HG02981 (cell line): ENCODE data around the gene UNC93A.
"Not testable (repeated sequence)": the region's sequence is repeated elsewhere in the genome, so short reads cannot be mapped to it uniquely, and the experiment has no call there.

Source experiments
- ATAC-seq: cut with Tn5 transposase; IDR thresholded peaks from one replicate; pipeline ENCODE4 v1.9.1; 2021; ENCODE audit warnings: mild to moderate bottlenecking, moderate library complexity; ENCODE audit not compliant: unreplicated experiment

UNC93A gene

GRCh38 chr6:167309355-167310192 lies 18.5 kb downstream of the UNC93A start:
- ATAC-seq, result not testable (repeated sequence)

GRCh38 chr6:167311286-167311685 lies 20.2 kb downstream of the UNC93A start:
- no peak for ATAC-seq

- ATAC-seq, result not testable (repeated sequence)
Observed at GRCh38 chr6:167311691-167312090, 20.6 kb downstream of the UNC93A start.

- no peak for ATAC-seq
Observed at GRCh38 chr6:167314180-167314821, 23.2 kb downstream of the UNC93A start.

GRCh38 chr6:167317172-167317571 lies 26.1 kb downstream of the UNC93A start:
- no peak for ATAC-seq

- not testable (repeated sequence) for ATAC-seq
Observed at GRCh38 chr6:167318354-167318753, 27.2 kb downstream of the UNC93A start.

GRCh38 chr6:167318856-167319255 lies 27.7 kb downstream of the UNC93A start:
- ATAC-seq, result not testable (repeated sequence)

GRCh38 chr6:167319856-167320753 lies 29.0 kb downstream of the UNC93A start:
- not testable (repeated sequence) for ATAC-seq

GRCh38 chr6:167320754-167321056 lies 29.6 kb downstream of the UNC93A start:
- ATAC-seq, result not testable (repeated sequence)

GRCh38 chr6:167321185-167321584 lies 30.1 kb downstream of the UNC93A start:
- ATAC-seq, result not testable (repeated sequence)

- no peak for ATAC-seq
Observed at GRCh38 chr6:167323111-167323510, 32.0 kb downstream of the UNC93A start.

- no peak for ATAC-seq
Observed at GRCh38 chr6:167324111-167324510, 33.0 kb downstream of the UNC93A start.

GRCh38 chr6:167325766-167326165 lies 34.7 kb downstream of the UNC93A start:
- ATAC-seq, result no peak

GRCh38 chr6:167327391-167327790 lies 36.3 kb downstream of the UNC93A start:
- ATAC-seq, result no peak

- no peak for ATAC-seq
Observed at GRCh38 chr6:167328086-167328485, 37.0 kb downstream of the UNC93A start.

GRCh38 chr6:167329014-167329413 lies 37.9 kb downstream of the UNC93A start:
- no peak for ATAC-seq

- ATAC-seq, result no peak
Observed at GRCh38 chr6:167330750-167331149, 39.6 kb downstream of the UNC93A start.

- no peak for ATAC-seq
Observed at GRCh38 chr6:167331565-167331964, 40.5 kb downstream of the UNC93A start.

GRCh38 chr6:167336844-167337630 lies 45.9 kb downstream of the UNC93A start:
- no peak for ATAC-seq

GRCh38 chr6:167337675-167338449 lies 46.7 kb downstream of the UNC93A start:
- ATAC-seq, result no peak
